ENCODE results near the gene ATF7. TPM values are rescaled to one million over a fixed set of nuclear protein-coding genes. Genes with fewer than 3 reads are reported as not detected.

The ATF7 gene
- polyA plus RNA-seq, 1 of the 3 experiments (the other 2 are of a cell fraction) = 12.8 TPM

DNA sequence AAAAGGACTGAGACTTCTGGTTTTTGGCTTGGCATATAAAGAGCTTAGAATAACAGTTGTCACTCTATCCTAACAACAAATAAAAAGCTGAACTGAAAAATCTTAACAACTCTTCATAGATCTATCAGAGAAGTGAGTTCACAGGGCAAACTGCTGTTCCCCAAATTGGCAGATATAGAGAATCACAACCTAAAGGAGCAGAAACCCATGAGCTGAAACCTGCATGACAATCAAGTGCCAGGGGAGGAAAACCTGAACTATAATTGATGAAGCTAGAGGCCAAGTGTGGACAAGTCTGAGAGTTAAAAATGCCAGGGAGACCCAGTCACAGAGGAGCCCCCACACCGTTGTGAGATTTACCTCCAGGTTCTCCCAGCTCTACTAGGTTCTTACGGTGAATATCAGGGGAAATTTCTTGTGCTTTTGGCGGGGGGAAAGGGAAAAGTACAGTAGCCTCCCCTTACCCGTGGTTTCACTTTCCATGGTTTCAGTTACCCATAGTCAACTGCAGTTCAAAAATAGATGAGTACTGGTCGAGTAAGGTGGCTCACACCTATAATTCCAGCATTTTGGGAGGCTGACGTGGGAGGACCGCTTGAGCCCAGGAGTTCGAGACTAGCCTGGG is 53.9 kb downstream of the ATF7 start:
- Histone ChIP-seq H2AFZ (ENCODE audit: low read depth) (no peak overlapping the region), H3K9me3 (no peaks in the 10 kb centered on the region), H3K4me2 (no peak overlapping the region), H3K4me3 (ENCODE audit: low read depth in 2 of 2, low read length in 1 of 2) (no peak overlapping the region), H3K36me3 (replicated peaks in 1 of 2; ENCODE audit: control insufficient read depth in 1 of 2, insufficient read depth in 2 of 2, low read length in 1 of 2) (peaks cover 0 to 3% of the 10 kb centered on the region in 2 experiments), H3K27me3 (ENCODE audit: insufficient read depth) (no peaks in the 10 kb centered on the region), H4K20me1 (ENCODE audit: insufficient read depth) (peaks cover 7% of the 10 kb centered on the region), H3K79me2 (ENCODE audit: insufficient read depth) (peaks cover 14% of the 10 kb centered on the region), H3F3A (replicated peaks; ENCODE audit: insufficient read depth) (peaks cover 7% of the 10 kb centered on the region), H3K4me1 (ENCODE audit: control insufficient read depth in 1 of 2, insufficient read depth in 2 of 2, low read depth in 1 of 2, low read length in 1 of 2) (peaks cover 0 to 4% of the 10 kb centered on the region in 2 experiments; a peak in 2 of 4 replicates), H3K9ac (no peak overlapping the region), H3K27ac (ENCODE audit: low read depth in 2 of 2, low read length in 1 of 2) (no peak overlapping the region), H3K9me2 (no peaks in the 10 kb centered on the region)
- ChIA-PET POLR2A (interaction anchor here (0.7 kb wide), 1 partner anchor 19 kb away, joined by 4 read pairs; no protein-coding TSS in a partner anchor), CTCF (interaction anchor here (0.6 kb wide), 1 partner anchor 227 kb away, joined by 3 read pairs; no protein-coding TSS in a partner anchor)
- no peak for DNase-seq
- no peak for TF ChIP-seq GATA2 (CRISPR knock-in tag; IDR thresholded peaks at IDR 0.05)
- no peak for TF ChIP-seq FOXJ3 (CRISPR knock-in tag; IDR thresholded peaks at IDR 0.05)
- no peak for TF ChIP-seq FOXM1 (IDR thresholded peaks at IDR 0.05; ENCODE audit: low read depth)
- no peak for TF ChIP-seq RAD21 (IDR thresholded peaks at IDR 0.05; ENCODE audit: low read length)
- TF ChIP-seq NRF1 (IDR thresholded peaks at IDR 0.05; ENCODE audit: low read depth, low read length) = no peak
- no peak for TF ChIP-seq MXI1 (IDR thresholded peaks at IDR 0.05; ENCODE audit: low read depth, low read length)
- 98% methylated on average over 8 of the region's 8 CpGs for WGBS (ENCODE audit: low lambda C conversion rate)

DNA sequence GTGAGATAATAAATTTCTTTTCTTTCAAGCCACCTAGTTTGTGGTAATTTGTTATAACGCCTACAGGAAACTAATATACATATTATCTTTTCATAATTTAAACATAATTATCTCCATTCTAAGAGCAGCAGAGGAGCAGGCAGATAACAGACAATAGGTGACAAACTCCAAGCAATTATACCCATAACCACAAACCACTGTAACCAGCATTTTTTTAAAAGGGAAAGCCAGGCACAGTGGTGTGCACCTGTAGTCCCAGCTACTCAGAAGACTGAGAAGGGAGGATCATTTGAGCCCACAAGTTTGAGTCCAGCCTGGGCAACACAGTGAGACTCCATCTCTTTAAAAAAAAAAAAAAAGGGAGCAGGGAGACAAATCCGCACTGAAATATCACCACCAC is 54.9 kb downstream of the ATF7 start:
- Histone ChIP-seq H3K4me3 (ENCODE audit: low read depth in 2 of 2, low read length in 1 of 2) (no peak overlapping the region), H3K9me2 (no peaks in the 10 kb centered on the region), H2AFZ (ENCODE audit: low read depth) (no peak overlapping the region), H3K36me3 (replicated peaks in 1 of 2; ENCODE audit: control insufficient read depth in 1 of 2, insufficient read depth in 2 of 2, low read length in 1 of 2) (peaks cover 0 to 3% of the 10 kb centered on the region in 2 experiments), H3K9ac (no peak overlapping the region), H3K27me3 (ENCODE audit: insufficient read depth) (no peaks in the 10 kb centered on the region), H4K20me1 (ENCODE audit: insufficient read depth) (peaks cover 7% of the 10 kb centered on the region), H3K9me3 (no peaks in the 10 kb centered on the region), H3K4me2 (no peak overlapping the region), H3K27ac (ENCODE audit: low read depth in 2 of 2, low read length in 1 of 2) (no peak overlapping the region), H3F3A (replicated peaks; ENCODE audit: insufficient read depth) (peaks cover 7% of the 10 kb centered on the region), H3K79me2 (ENCODE audit: insufficient read depth) (peaks cover 14% of the 10 kb centered on the region), H3K4me1 (ENCODE audit: control insufficient read depth in 1 of 2, insufficient read depth in 2 of 2, low read depth in 1 of 2, low read length in 1 of 2) (peaks cover 0 to 4% of the 10 kb centered on the region in 2 experiments; a peak in 2 of 4 replicates)
- 96% methylated on average over 2 of the region's 2 CpGs for WGBS (ENCODE audit: low lambda C conversion rate)
- TF ChIP-seq YY1 (IDR thresholded peaks at IDR 0.05; ENCODE audit: low read depth) = no peak
- no peak for TF ChIP-seq TEAD4 (IDR thresholded peaks at IDR 0.05; ENCODE audit: borderline replicate concordance, insufficient read depth)
- TF ChIP-seq NRF1 (IDR thresholded peaks at IDR 0.05; ENCODE audit: low read depth, low read length) = no peak
- no peak for TF ChIP-seq GABPA (IDR thresholded peaks at IDR 0.05; ENCODE audit: low read depth)
- TF ChIP-seq ELF1 (IDR thresholded peaks at IDR 0.05) = no peak
- TF ChIP-seq FOSL2 (IDR thresholded peaks at IDR 0.05; ENCODE audit: borderline replicate concordance, low read depth) = no peak
- TF ChIP-seq CHD2 (IDR thresholded peaks at IDR 0.05; ENCODE audit: low read length, partially characterized antibody) = no peak
- TF ChIP-seq SIN3A (IDR thresholded peaks at IDR 0.05; ENCODE audit: borderline replicate concordance, low read depth, low read length) = no peak
- TF ChIP-seq, protein P1, sequence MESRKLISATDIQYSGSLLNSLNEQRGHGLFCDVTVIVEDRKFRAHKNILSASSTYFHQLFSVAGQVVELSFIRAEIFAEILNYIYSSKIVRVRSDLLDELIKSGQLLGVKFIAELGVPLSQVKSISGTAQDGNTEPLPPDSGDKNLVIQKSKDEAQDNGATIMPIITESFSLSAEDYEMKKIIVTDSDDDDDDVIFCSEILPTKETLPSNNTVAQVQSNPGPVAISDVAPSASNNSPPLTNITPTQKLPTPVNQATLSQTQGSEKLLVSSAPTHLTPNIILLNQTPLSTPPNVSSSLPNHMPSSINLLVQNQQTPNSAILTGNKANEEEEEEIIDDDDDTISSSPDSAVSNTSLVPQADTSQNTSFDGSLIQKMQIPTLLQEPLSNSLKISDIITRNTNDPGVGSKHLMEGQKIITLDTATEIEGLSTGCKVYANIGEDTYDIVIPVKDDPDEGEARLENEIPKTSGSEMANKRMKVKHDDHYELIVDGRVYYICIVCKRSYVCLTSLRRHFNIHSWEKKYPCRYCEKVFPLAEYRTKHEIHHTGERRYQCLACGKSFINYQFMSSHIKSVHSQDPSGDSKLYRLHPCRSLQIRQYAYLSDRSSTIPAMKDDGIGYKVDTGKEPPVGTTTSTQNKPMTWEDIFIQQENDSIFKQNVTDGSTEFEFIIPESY (IDR thresholded peaks at IDR 0.05; ENCODE audit: borderline replicate concordance, low read depth) = no peak
- TF ChIP-seq, protein P2, sequence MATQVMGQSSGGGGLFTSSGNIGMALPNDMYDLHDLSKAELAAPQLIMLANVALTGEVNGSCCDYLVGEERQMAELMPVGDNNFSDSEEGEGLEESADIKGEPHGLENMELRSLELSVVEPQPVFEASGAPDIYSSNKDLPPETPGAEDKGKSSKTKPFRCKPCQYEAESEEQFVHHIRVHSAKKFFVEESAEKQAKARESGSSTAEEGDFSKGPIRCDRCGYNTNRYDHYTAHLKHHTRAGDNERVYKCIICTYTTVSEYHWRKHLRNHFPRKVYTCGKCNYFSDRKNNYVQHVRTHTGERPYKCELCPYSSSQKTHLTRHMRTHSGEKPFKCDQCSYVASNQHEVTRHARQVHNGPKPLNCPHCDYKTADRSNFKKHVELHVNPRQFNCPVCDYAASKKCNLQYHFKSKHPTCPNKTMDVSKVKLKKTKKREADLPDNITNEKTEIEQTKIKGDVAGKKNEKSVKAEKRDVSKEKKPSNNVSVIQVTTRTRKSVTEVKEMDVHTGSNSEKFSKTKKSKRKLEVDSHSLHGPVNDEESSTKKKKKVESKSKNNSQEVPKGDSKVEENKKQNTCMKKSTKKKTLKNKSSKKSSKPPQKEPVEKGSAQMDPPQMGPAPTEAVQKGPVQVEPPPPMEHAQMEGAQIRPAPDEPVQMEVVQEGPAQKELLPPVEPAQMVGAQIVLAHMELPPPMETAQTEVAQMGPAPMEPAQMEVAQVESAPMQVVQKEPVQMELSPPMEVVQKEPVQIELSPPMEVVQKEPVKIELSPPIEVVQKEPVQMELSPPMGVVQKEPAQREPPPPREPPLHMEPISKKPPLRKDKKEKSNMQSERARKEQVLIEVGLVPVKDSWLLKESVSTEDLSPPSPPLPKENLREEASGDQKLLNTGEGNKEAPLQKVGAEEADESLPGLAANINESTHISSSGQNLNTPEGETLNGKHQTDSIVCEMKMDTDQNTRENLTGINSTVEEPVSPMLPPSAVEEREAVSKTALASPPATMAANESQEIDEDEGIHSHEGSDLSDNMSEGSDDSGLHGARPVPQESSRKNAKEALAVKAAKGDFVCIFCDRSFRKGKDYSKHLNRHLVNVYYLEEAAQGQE (IDR thresholded peaks at IDR 0.05; ENCODE audit: low read depth, low read length) = no peak
- no peak for TF ChIP-seq SMC3 (IDR thresholded peaks at IDR 0.05; ENCODE audit: low read depth, low read length)
- no peak for TF ChIP-seq EZH2phosphoT487 (IDR thresholded peaks at IDR 0.05; ENCODE audit: borderline replicate concordance, low read depth)
- no peak for TF ChIP-seq NFIC (IDR thresholded peaks at IDR 0.05; ENCODE audit: borderline replicate concordance)
- no peak for TF ChIP-seq RAD21 (IDR thresholded peaks at IDR 0.05; ENCODE audit: low read length)
- TF ChIP-seq, protein P3, sequence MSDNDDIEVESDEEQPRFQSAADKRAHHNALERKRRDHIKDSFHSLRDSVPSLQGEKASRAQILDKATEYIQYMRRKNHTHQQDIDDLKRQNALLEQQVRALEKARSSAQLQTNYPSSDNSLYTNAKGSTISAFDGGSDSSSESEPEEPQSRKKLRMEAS (IDR thresholded peaks at IDR 0.05; ENCODE audit: low read depth) = no peak
- CTCF ChIA-PET = interaction anchor here (0.6 kb wide), 1 partner anchor 50 kb away, joined by 3 read pairs; no protein-coding TSS in a partner anchor
- POLR2A ChIA-PET = no interaction called here
- no peak for DNase-seq

Data from SK-N-SH (cell line).